ENCODE results near the gene DHX15.
"Not testable (repeated sequence)": the region's sequence is repeated elsewhere in the genome, so short reads cannot be mapped to it uniquely, and the experiment has no call there.

DHX15 gene

DNA sequence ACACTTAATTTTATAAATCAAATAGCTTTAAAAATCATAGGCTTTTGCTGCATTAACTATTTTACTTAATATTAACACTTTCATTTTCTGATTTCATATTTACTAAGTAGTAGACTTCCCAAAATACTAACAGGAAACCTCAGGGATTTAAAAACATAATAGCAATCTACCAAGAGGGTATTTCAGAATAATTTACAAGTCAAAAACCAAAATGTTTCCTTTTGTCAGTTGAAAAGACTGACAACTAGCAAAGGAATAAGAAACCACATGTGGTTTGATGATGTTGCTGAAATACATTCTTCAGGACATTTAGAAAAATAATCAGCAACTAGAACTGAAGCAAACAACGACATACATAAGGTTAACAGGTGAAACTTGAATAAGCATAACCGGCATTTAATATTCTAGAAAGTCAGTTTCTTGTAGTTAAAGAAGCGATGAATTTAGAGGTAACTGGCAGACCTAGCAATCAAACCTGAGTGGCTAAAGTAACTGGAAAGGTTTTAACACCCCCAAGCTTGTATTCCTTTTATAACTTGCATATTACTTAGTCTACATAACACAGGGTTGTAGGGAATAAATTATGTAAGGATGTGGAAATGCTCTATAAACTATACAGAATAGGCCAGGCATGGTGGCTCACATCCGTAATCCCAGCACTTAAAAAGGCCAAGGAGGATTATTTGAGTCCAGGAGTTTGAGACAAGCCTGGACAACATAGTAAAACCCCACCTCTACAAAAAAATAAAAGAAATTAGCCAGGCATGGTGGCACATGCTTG is 40.0 kb downstream of the DHX15 start:
- DNase-seq (ENCODE audit: low spot score), result no peak

DNA sequence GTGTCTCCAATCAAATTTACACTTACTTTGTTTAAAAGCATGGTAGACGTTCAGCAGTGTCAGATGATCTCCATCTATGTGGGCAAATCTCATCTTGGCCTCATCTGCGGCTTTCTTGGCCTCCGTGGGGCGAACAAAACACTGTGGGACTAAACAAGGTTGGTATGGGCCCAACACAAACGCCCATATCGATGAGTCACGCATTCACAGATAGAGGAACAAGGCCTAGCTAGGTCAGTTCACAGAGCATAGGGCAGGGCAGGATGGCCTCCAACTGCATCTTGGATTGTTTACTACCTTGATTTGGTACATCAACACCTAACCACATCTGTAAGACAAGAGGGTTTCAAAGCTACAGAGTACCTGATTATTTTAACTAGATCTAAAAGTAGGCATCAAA is 47.3 kb downstream of the DHX15 start:
- no peak for DNase-seq (ENCODE audit: low spot score)

DNA sequence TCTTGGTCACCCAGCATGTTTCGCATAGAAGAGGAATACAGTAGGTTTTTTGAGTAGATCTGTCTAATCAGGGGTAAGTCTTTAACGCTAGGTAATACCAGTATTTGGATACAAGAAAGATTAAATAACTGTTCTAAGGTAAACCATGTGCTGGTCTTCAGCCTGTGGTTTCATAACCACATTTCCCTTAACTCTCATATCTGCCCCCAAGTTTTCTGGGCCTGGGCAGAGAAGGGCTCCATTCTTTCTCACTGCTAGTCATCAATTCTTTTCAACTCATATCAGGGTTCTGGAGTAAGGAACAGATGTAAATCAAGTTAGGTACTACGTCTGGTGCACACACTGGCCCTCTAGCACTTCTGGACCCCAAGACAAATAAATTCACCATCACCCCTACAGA is 49.0 kb downstream of the DHX15 start:
- no peak for DNase-seq (ENCODE audit: low spot score)

DNA sequence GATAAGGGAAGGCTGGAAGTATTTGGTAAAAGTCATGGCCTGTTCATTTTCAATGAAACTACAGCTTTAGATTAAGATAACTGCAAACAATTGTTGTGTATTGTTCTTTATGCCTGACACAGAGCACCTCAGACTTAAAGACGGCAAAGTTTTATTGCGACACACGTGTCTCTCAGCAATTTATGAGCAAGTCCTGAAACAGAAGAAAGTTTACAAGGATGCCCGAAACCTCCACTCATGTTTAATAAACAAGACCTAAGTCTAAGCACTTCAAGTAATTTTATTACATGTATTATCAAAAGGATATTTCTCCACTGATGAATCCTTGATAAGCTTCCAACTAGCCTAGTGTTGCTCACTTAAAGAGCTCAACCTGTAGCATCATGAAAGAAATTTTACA is 51.0 kb downstream of the DHX15 start:
- no peak for DNase-seq (ENCODE audit: low spot score)

DNA sequence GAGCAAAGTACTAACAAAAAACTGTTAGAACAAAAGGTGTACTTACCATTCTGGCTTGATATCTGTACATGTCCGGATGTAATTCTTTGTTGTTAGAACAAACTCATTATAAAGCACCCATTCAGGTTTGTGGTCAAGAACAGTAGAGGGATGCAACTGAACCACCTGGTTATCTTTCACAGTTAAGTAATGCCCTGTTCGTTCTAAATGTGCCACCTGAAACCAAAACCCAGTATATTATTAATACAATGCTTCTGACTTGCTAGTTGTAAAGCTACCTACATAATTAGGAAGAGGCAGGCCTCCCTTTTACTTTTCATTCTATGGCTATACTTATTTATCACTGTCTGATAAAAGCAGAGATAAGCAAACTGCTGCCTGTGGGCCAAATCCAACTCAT is 54.8 kb downstream of the DHX15 start:
- DNase-seq (ENCODE audit: low spot score), result no peak

DNA sequence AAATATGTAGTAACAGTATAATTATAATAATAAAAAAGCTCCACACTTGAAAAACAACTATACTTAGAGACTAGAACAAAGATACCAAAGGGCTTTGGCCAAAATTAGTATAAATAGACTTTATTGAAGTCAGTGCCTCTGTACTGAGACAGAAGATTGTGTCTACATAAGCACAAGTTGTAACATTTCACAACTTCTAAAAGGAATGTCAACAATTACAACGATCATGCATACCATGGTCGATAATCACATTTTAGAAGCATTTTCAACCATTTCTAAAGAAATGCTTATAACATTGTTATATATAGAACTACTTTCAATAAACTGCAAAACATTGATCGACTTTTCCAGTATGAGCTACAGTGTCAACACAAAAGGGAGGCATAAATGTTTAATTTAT is 57.0 kb downstream of the DHX15 start:
- no peak for DNase-seq (ENCODE audit: low spot score)

DNA sequence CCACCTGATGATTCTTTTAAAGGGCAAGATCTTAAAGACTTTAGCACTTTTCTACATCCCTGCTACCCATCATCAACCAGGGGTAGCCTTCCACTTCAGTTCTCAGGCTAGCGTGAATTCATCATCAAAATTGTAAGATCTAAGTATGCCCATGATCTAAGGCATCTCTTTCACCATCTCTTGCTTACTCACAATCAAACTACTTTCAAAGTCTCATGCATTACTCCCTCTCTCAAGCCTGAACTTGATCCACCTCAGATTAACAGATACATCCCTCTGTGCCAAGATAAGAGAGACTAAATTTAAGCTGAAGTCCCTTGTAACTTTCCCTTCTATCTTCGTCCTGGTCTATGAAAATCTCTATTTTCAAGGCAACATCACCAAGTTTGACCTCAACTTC is 62.8 kb downstream of the DHX15 start:
- DNase-seq (ENCODE audit: low spot score), result no peak

DNA sequence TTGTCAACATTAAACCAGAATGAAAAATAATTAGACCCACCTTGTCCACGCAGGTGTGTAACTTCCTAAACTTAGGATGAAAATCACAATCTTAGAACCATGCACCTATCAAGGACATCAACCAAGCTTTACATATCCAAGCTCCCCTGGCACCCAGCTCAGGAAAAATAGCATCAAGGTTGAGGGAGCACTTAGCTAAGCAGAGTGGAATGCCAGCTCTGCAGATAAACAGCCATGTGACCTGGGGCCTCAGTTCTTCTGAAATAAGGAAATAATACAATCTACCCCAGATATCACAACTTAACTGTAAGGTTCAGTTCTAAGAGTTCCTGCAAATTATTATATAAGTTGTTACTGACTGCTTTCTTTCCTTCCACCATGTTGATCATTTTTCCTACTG is 64.7 kb downstream of the DHX15 start:
- no peak for DNase-seq (ENCODE audit: low spot score)

DNA sequence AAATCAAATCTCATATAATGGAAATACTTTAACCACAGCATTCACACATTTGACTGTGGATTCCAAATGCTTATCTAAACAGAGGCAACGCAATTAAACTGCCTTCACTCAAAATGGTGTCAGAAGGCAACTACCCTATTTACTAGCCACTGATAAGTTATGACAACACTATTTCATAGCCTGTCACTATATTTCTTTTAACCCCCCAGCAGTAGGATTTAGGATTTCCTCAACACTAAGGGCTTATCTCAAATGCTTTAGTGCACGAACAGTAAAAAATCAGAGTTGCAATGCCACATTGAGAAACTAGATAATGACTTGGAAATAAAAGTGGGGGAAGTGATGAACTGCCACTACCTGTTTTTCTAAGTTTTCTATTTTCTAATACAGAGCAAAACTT is 66.7 kb downstream of the DHX15 start:
- no peak for DNase-seq (ENCODE audit: low spot score)

DNA sequence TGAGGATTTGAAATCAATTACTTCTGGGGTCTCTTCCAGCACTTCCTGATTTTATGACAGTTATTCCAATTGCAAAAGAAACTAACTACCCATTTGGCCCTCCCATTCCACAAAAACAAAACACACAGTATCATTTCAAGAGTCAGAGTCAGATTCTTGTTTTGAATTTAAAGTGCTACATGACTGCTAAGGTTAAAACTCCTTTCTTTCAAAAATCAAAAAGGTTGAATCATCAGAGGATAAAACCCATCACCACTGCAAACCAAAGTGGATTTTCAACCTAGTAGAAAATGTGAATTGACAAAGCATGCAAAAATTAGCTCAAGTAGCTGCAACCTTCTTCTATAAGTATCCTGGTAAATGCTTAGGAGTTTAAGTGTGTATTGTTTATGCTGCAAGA is 67.4 kb downstream of the DHX15 start:
- no peak for DNase-seq (ENCODE audit: low spot score)

DNA sequence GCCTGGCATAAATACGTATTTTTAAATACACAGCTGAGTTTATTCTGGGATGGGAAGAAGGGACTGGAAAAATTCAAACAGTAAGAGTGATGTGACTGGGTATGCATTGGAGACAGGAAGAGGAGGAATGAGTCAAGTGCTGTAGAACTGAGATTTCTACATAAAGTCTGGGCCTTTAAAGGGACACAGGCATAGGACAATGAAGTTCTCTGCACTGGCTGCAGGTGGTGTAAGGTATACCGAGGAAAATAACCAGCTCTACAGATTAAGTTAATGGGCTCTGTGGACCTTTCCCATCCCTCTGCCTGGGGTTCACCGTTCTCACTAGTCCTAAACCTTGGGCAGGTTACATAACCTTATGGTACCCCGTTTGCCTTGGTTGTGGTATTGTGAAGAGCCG is 68.7 kb downstream of the DHX15 start:
- no peak for DNase-seq (ENCODE audit: low spot score)

DNA sequence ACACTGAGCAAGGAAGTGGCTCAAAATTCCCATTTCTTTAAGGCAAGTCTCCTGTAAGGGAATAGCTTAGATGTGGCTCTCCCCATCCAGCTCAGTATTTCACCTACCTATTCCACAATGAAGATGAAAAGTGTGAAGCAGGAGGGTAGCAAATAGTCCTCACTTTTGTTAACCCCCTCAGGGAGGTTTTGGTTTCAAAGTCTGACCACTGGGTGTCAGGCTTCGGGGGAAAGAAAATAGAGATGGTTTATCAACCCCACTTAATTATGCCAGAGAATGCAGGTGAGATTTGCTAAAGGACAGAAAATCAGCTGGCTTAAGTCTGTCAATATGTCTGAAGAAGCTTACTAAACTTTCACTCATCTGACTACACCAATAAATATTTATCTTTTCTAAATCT is 69.5 kb downstream of the DHX15 start:
- no peak for DNase-seq (ENCODE audit: low spot score)

DNA sequence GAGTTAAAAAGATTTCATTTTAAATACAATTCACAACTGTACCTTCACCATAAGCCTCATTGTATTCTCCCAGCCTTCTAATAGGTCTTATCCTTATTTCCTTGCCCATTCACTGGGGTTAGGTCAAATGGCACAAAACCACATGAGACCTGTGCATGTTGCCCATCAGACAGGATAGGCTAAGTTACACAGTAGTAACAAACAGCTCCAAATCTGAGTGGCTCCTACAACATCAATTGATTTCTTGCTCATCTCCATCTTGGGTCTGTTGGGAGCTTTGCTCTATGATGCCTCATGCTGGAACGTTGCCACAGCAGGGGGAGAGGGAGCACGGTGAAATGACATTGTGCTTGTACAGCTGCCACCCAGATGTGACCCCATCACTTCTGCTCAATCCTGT is 70.6 kb downstream of the DHX15 start:
- DNase-seq (ENCODE audit: low spot score), result no peak

DNA sequence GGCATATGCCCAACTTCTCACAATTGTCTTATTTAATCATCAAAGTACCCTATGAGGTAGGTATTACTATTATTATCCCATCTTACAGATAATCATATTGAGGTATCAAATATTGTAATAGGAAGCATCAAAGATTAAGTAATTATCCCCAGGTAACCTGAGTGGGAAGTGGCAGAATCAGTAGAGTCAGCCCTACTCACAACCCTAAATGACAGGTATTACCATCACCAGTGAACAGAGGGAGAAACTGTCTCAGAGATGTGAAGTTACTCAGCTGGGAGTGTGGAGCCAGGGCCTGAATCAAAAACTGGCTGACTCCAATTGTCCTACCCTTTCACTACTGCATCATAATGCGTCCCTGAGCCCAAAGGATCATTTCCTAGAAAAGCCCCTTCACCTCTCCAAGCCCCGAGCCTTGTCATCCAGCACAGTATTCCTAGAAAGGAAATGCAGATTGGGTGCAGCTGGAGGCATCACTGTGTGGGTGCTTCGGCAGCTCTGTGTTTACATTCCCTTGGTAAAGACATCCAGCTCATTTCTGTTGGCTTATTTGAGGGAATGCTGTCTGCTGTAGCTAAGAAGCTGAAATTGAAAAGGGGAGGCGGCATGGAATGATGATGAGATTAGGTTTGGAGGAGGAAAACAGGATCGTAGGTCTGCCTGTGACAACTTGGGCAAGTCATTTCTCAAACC is 72.8 kb downstream of the DHX15 start:
- no peak for DNase-seq (ENCODE audit: low spot score)

DNA sequence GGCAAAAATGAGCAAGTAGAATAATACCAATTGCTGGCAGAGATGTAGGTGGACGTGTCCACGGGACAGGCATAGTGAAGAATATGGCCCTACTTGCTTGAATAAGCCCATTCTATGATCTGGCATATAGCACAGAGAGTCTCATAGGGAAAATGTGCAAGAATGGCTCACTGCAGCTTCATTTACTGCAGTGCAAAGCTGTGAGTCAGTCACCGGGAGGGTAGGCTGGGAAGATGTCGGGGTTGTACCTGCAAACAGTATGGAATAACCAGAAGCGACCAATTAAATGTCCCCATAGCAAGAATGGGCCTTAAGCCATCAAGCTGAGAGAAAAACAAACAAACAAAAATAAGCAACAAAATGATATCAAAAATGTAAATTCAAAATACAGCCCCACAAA is 74.3 kb downstream of the DHX15 start:
- DNase-seq (ENCODE audit: low spot score), result no peak

DNA sequence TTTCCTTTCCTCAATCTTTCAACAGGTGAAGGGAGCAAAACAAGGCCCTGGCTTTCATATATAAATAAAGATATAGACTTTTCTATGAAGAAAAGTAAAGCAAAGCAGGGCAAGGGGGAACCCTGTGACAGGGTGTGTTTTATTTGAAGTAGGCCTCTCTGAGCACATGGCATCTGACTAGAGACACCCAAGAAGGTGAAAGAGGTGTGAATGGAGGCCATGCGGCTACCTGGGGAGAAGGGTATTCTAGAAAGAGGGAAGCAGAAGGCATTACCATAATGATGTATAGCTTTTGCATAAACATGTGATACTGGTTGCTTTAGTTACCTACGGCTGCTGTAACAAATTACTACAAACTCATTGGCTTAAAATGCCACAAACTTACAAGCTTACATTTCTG is 75.8 kb downstream of the DHX15 start:
- DNase-seq (ENCODE audit: low spot score), result no peak

DNA sequence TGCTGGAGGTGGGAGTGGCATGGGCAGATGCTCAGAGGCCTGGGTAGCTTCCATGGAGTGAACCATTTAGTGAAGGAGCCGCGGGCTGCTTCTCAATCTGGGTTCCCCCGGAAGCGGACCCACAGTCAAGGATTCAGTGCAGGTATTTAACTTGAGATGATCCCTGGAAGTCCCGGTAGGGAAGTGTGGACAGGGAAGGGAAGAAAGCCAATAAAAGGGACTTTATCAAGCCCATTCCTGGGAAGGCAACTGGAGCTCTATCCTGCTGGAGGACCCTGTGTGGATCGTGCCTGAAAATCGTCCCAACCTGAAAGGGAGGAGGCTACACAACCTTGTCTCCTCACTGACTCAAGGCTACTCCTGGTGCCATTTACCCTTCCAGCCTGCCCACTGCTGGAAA is 76.9 kb downstream of the DHX15 start:
- DNase-seq (ENCODE audit: low spot score), result no peak

DNA sequence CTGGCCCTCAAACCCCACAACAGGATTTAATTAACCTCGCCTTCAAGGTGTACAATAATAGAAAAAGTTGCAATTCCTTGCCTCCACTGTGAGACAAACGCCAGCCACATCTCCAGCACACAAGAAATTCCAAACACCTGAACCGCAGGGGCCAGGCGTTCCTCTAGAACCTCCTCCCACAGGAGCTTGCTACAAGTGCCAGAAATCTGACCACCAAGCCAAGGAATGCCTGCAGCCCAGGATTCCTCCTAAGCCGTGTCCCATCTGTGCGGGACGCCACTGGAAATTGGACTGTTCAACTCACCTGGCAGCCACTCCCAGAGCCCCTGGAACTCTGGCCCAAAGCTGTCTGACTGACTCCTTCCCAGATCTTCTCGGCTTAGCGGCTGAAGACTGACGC is 81.3 kb downstream of the DHX15 start:
- DNase-seq (ENCODE audit: low spot score), result not testable (repeated sequence)

DNA sequence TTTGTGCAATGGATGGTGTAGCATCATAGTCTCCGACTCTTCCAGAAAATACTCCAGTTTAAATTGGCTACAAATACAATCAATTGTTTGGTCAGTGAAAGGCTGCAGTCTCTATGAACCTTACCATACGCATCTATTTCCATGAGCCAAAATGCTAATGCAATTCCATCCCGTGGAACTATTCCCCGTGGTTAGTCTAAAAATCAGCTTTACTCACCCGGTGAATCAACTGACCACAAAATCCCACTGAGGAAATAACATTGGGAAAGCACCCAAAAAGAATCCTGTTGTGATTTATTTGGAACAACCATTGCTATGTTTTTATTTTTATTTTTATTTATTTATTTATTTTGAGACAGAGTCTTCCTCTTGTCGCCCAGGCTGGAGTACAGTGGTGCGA is 87.1 kb downstream of the DHX15 start:
- no peak for DNase-seq (ENCODE audit: low spot score)

DNA sequence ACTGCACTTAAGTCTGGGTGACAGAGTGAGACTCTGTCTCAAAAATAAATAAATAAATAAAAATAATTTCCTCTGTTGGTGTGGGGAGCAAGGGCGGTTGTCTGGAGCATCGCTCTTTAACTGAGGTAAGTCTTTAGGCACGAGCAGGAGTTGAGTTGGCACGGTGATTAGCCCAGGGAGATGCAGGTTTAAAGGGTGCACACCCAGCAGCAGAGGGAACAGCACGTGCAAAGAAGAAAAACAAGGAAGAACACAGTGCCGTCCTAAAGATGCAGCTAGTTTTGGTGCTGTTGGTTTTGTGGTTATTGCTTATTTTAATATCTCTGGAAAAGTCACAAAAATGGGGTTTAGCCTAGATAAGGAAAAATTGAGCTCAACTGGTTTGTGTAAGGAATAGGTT is 87.8 kb downstream of the DHX15 start:
- DNase-seq (ENCODE audit: low spot score), result no peak

DNA sequence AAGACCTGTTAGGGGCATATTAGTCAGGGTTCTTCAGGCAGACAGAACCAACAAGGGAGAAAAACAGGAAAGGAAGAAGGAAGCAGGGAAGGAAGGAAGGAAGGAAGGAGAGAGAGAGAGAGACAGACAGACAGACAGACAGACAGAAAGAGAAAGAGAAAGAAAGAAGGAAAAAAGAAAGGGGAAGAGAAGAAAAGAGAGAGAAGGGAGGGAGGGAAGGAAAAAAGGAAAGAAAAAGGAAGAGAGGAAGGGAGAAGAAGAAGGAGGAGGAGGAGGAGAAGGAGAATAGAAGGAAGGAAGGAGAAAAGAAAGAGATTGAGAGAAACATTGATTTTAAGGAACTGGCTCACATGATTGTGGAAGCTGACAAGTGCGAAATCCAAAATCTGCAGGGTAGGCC is 89.0 kb downstream of the DHX15 start:
- DNase-seq (ENCODE audit: low spot score), result no peak

DNA sequence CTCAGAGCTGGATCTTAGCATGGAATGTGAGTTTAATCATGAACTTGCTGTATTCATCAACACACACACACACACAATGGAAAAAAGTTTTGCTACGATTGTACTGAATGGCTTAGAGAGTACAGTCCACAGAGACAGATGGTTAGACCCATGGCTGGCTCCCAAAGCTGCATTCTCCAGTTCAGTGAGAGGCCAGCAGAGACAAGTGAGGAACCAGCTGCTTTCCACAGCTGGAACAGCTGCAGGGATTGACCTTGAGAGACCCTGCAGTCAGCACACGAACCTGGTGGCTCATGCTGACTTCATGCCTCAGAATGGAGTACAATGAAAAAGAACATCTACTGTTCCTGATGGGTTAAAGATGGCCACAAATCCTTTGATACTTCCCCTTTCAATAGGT is 94.5 kb downstream of the DHX15 start:
- DNase-seq (ENCODE audit: low spot score), result peak; percentile 76

DNA sequence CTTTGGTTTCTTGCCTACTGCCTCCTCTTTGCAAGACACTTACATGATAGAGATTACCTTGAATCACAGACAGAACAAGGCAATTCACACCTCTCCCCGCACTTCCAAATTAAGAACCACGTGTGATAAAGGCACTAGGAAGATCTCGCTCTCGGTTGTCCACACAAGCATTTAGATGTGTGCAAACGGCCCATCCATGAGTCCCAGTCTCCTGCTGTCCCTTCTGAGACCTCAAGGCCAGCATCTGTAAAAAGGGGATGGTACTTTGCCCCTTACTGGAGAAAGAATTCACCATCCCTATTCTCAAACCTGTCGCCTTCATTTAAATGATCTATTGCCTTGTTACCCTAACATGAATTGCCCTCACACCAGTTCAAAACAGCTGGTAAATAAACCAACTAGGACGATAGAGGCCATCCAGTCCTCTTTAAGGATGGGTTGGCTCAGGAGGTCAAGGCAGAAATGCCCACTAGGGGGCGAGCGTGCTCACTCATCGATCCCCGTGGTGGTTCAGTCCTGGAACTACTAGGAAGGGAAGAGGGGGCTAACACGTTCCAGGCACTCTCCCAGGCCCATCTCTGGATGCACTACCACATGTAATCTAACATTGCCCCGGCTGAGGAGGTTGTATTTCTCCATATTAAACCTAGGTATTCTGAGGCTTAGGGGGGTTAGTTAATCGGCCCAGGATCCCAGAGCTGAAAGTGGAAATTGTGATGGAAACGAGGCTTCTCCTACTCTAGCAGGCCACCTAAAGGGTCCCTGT is 95.8 kb downstream of the DHX15 start:
- DNase-seq (ENCODE audit: low spot score), result peak; percentile 70

Data from left forelimb (tissue), 1 donor.